Activated naive CD4-positive, alpha-beta T cell treated with anti-CD3 and anti-CD28 coated beads, Interleukin-2, amount 10 ng/mL, durations not matched to agents 7 days and 5 days (primary cell): ENCODE measurements around the gene COL25A1.
"Not testable (repeated sequence)": the region's sequence is repeated elsewhere in the genome, so short reads cannot be mapped to it uniquely, and the experiment has no call there.

Experiments used
- CTCF ChIA-PET: fragments of 350-600 bp; sonication (Branson Sonifier 250); formaldehyde crosslinking; loops from one replicate; lab custom pipeline; 2021; ENCODE audit warnings: antibody characterized with exemption; lab: Charles Lee
- DNase-seq: peaks from one replicate; pipeline ENCODE4 v3.0.0-alpha.2; 2020
- H3K27ac Mint-ChIP-seq: one replicate; pipeline ENCODE4 v1.8.0; 2021; ENCODE audit warnings: mild to moderate bottlenecking, moderate library complexity, mixed read lengths
- H3K27me3 Mint-ChIP-seq: one replicate; pipeline ENCODE4 v1.8.0; 2021; ENCODE audit warnings: mild to moderate bottlenecking, mixed read lengths
- H3K36me3 Mint-ChIP-seq: one replicate; pipeline ENCODE4 v1.8.0; 2021; ENCODE audit warnings: mixed read lengths
- H3K4me1 Mint-ChIP-seq: one replicate; pipeline ENCODE4 v1.8.0; 2021; ENCODE audit warnings: mixed read lengths
- H3K4me3 Mint-ChIP-seq: one replicate; pipeline ENCODE4 v1.8.0; 2021; ENCODE audit warnings: mild to moderate bottlenecking, moderate library complexity, mixed read lengths
- H3K9me3 Mint-ChIP-seq: one replicate; pipeline ENCODE4 v1.8.0; 2021; ENCODE audit warnings: mixed read lengths

COL25A1 gene

GRCh38 chr4:109079731-109080130 lies 222.7 kb downstream of the COL25A1 start:
- no peaks in the 10 kb centered on the region for H3K9me3 Mint-ChIP-seq
- no peak overlapping the region for H3K27ac Mint-ChIP-seq
- peaks cover under 1% of the 10 kb centered on the region for H3K27me3 Mint-ChIP-seq
- H3K4me1 Mint-ChIP-seq: no peaks in the 10 kb centered on the region
- DNase-seq: no peak
- H3K36me3 Mint-ChIP-seq: no peaks in the 10 kb centered on the region
- CTCF ChIA-PET: interaction anchor here (1.0 kb wide), 1 partner anchor 175 kb away, joined by 3 read pairs; no protein-coding TSS in a partner anchor
- no peak overlapping the region for H3K4me3 Mint-ChIP-seq

- CTCF ChIA-PET: interaction anchor here (1.0 kb wide), 1 partner anchor 175 kb away, joined by 3 read pairs; no protein-coding TSS in a partner anchor
- H3K4me3 Mint-ChIP-seq: no peak overlapping the region
- no peak overlapping the region for H3K27ac Mint-ChIP-seq
- no peak for DNase-seq
- no peaks in the 10 kb centered on the region for H3K27me3 Mint-ChIP-seq
- H3K36me3 Mint-ChIP-seq: no peaks in the 10 kb centered on the region
- no peaks in the 10 kb centered on the region for H3K9me3 Mint-ChIP-seq
- H3K4me1 Mint-ChIP-seq: no peaks in the 10 kb centered on the region
These were observed 223.3 kb downstream of the COL25A1 start for GRCh38 chr4:109079201-109079600.

GRCh38 chr4:109078724-109079123 lies 223.7 kb downstream of the COL25A1 start:
- Mint-ChIP-seq H3K36me3 (no peaks in the 10 kb centered on the region), H3K4me3 (no peak overlapping the region), H3K27me3 (no peaks in the 10 kb centered on the region), H3K9me3 (no peaks in the 10 kb centered on the region), H3K4me1 (no peaks in the 10 kb centered on the region), H3K27ac (no peak overlapping the region)
- CTCF ChIA-PET: interaction anchor here (1.0 kb wide), 1 partner anchor 174 kb away, joined by 3 read pairs; no protein-coding TSS in a partner anchor
- no peak for DNase-seq

GRCh38 chr4:109077505-109077904 lies 225.0 kb downstream of the COL25A1 start:
- H3K27me3 Mint-ChIP-seq: no peaks in the 10 kb centered on the region
- CTCF ChIA-PET: interaction anchor here (0.6 kb wide), 1 partner anchor 195 kb away, joined by 3 read pairs; no protein-coding TSS in a partner anchor
- H3K27ac Mint-ChIP-seq: no peak overlapping the region
- H3K4me3 Mint-ChIP-seq: no peak overlapping the region
- H3K4me1 Mint-ChIP-seq: no peaks in the 10 kb centered on the region
- H3K36me3 Mint-ChIP-seq: no peaks in the 10 kb centered on the region
- H3K9me3 Mint-ChIP-seq: no peaks in the 10 kb centered on the region
- DNase-seq: no peak

- H3K4me1 Mint-ChIP-seq, H3K9me3 Mint-ChIP-seq, DNase-seq, H3K27ac Mint-ChIP-seq, H3K27me3 Mint-ChIP-seq, CTCF ChIA-PET, H3K36me3 Mint-ChIP-seq, H3K4me3 Mint-ChIP-seq: not testable (repeated sequence)
These were observed 225.7 kb downstream of the COL25A1 start for GRCh38 chr4:109076709-109077108.

GRCh38 chr4:109075621-109076020 lies 226.8 kb downstream of the COL25A1 start:
- DNase-seq: no peak
- Mint-ChIP-seq H3K4me3 (no peak overlapping the region), H3K27me3 (no peaks in the 10 kb centered on the region), H3K9me3 (no peaks in the 10 kb centered on the region), H3K27ac (no peak overlapping the region), H3K36me3 (no peaks in the 10 kb centered on the region), H3K4me1 (no peaks in the 10 kb centered on the region)
- CTCF ChIA-PET: no interaction called here

GRCh38 chr4:109072595-109072994 lies 229.9 kb downstream of the COL25A1 start:
- H3K27ac Mint-ChIP-seq: no peak overlapping the region

GRCh38 chr4:109070677-109071076 lies 231.8 kb downstream of the COL25A1 start:
- DNase-seq, H3K27me3 Mint-ChIP-seq, H3K27ac Mint-ChIP-seq, CTCF ChIA-PET, H3K36me3 Mint-ChIP-seq, H3K4me3 Mint-ChIP-seq, H3K9me3 Mint-ChIP-seq, H3K4me1 Mint-ChIP-seq: not testable (repeated sequence)

More at GRCh38 chr4:109072595-109072994, 229.9 kb downstream of the COL25A1 start:
- CTCF ChIA-PET: no interaction called here
- Mint-ChIP-seq H3K4me3 (no peak overlapping the region), H3K36me3 (no peaks in the 10 kb centered on the region), H3K27me3 (no peaks in the 10 kb centered on the region), H3K9me3 (no peaks in the 10 kb centered on the region), H3K4me1 (no peaks in the 10 kb centered on the region)
- DNase-seq: no peak

GRCh38 chr4:109067508-109068235 lies 234.8 kb downstream of the COL25A1 start:
- Mint-ChIP-seq H3K9me3 (no peaks in the 10 kb centered on the region), H3K27me3 (peaks cover 4% of the 10 kb centered on the region), H3K36me3 (no peaks in the 10 kb centered on the region), H3K4me3 (no peak overlapping the region), H3K4me1 (no peaks in the 10 kb centered on the region), H3K27ac (no peak overlapping the region)
- CTCF ChIA-PET: no interaction called here
- DNase-seq: no peak

GRCh38 chr4:109065006-109065405 lies 237.5 kb downstream of the COL25A1 start:
- H3K27ac Mint-ChIP-seq: no peak overlapping the region
- no peak overlapping the region for H3K4me3 Mint-ChIP-seq
- H3K36me3 Mint-ChIP-seq: no peaks in the 10 kb centered on the region
- CTCF ChIA-PET: no interaction called here
- H3K4me1 Mint-ChIP-seq: no peaks in the 10 kb centered on the region
- H3K27me3 Mint-ChIP-seq: peaks cover 11% of the 10 kb centered on the region
- no peak for DNase-seq
- no peaks in the 10 kb centered on the region for H3K9me3 Mint-ChIP-seq

GRCh38 chr4:109053257-109053656 lies 249.2 kb downstream of the COL25A1 start:
- CTCF ChIA-PET: no interaction called here
- no peaks in the 10 kb centered on the region for H3K9me3 Mint-ChIP-seq
- DNase-seq: no peak
- no peak overlapping the region for H3K27ac Mint-ChIP-seq
- no peaks in the 10 kb centered on the region for H3K36me3 Mint-ChIP-seq
- H3K4me1 Mint-ChIP-seq: no peaks in the 10 kb centered on the region
- H3K27me3 Mint-ChIP-seq: peaks cover 8% of the 10 kb centered on the region
- H3K4me3 Mint-ChIP-seq: no peak overlapping the region

- CTCF ChIA-PET: no interaction called here
- H3K36me3 Mint-ChIP-seq: no peaks in the 10 kb centered on the region
- no peaks in the 10 kb centered on the region for H3K9me3 Mint-ChIP-seq
- no peak overlapping the region for H3K27ac Mint-ChIP-seq
- H3K27me3 Mint-ChIP-seq: peaks cover 8% of the 10 kb centered on the region
- no peaks in the 10 kb centered on the region for H3K4me1 Mint-ChIP-seq
- H3K4me3 Mint-ChIP-seq: no peak overlapping the region
- no peak for DNase-seq
These were observed 249.6 kb downstream of the COL25A1 start for GRCh38 chr4:109052821-109053220.

- no peaks in the 10 kb centered on the region for H3K36me3 Mint-ChIP-seq
- no peak for DNase-seq
- CTCF ChIA-PET: no interaction called here
- peaks cover 8% of the 10 kb centered on the region for H3K27me3 Mint-ChIP-seq
- H3K27ac Mint-ChIP-seq: no peak overlapping the region
- no peak overlapping the region for H3K4me3 Mint-ChIP-seq
- no peaks in the 10 kb centered on the region for H3K9me3 Mint-ChIP-seq
- H3K4me1 Mint-ChIP-seq: peaks cover 12% of the 10 kb centered on the region
These were observed 251.4 kb downstream of the COL25A1 start for GRCh38 chr4:109051054-109051453.

GRCh38 chr4:109049926-109050325 lies 252.5 kb downstream of the COL25A1 start:
- no peak overlapping the region for H3K27ac Mint-ChIP-seq
- CTCF ChIA-PET: no interaction called here
- no peak overlapping the region for H3K4me3 Mint-ChIP-seq
- no peaks in the 10 kb centered on the region for H3K9me3 Mint-ChIP-seq
- H3K36me3 Mint-ChIP-seq: no peaks in the 10 kb centered on the region
- peaks cover 12% of the 10 kb centered on the region for H3K4me1 Mint-ChIP-seq
- H3K27me3 Mint-ChIP-seq: peaks cover 4% of the 10 kb centered on the region
- no peak for DNase-seq

- Mint-ChIP-seq H3K9me3 (no peaks in the 10 kb centered on the region), H3K4me3 (no peak overlapping the region), H3K27ac (no peak overlapping the region), H3K4me1 (peaks cover 12% of the 10 kb centered on the region), H3K36me3 (no peaks in the 10 kb centered on the region), H3K27me3 (no peaks in the 10 kb centered on the region)
- no peak for DNase-seq
- CTCF ChIA-PET: no interaction called here
These were observed 255.8 kb downstream of the COL25A1 start for GRCh38 chr4:109046471-109047201.
